Measurements from ENCODE around the gene NPFF. TPM values are rescaled to one million over a fixed set of nuclear protein-coding genes. Genes with fewer than 3 reads are reported as not detected.

NPFF gene
- total and polyA plus RNA-seq, 2 donors (not counting 3 experiments of a cell fraction or from before 2014, with no cell fraction given), result not detected

GRCh38 chr12:53502331-53502730 lies 5.0 kb downstream of the NPFF start:
- peaks cover 0 to 29% of the 10 kb centered on the region in 2 experiments for H3K36me3 ChIP-seq (ENCODE audit: control insufficient read depth in 2 of 2, extremely low read depth in 1 of 2, insufficient read depth in 2 of 2, low read length in 2 of 2)
- intact Hi-C loops (cut with micrococcal nuclease), result loop anchor here (5.0 kb wide), 1 partner anchor 280 kb away; no protein-coding TSS in a partner anchor
- H2AFZ ChIP-seq (ENCODE audit: low read depth, low read length), result no peak overlapping the region
- dilution Hi-C loops (cut with MboI; ENCODE audit: extremely low pct_ligation_motif_present, low sequenced_read_pairs), result no loop called here
- ChIA-PET CTCF (interaction anchor here (0.5 to 1.2 kb wide), 3 partner anchors 12 to 150 kb away, joined by 3 to 4 read pairs (median 3); no protein-coding TSS in a partner anchor), POLR2A (no interaction called here)
- H3K9ac ChIP-seq (replicated peaks; ENCODE audit: extremely low read depth, insufficient read depth, low read length), result peak overlapping the region; percentile 64
- DNase-seq (ENCODE audit: low read depth, low spot score), result peak; percentile 51
- H3K27me3 ChIP-seq (ENCODE audit: control insufficient read depth in 2 of 2, insufficient read depth in 2 of 2, low read length in 2 of 2), result no peaks in the 10 kb centered on the region
- no peaks in the 10 kb centered on the region for H3K9me1 ChIP-seq (replicated peaks; ENCODE audit: control insufficient read depth, extremely low read depth, insufficient read depth, low read length)
- H3K4me2 ChIP-seq (ENCODE audit: insufficient read depth, low read length), result peak overlapping the region; percentile 74
- peaks cover 15% of the 10 kb centered on the region for H3K79me2 ChIP-seq (ENCODE audit: control insufficient read depth, insufficient read depth, low read length)
- H3K4me3 ChIP-seq (replicated peaks in 1 of 3; ENCODE audit: insufficient read depth in 1 of 3, low read depth in 1 of 3, low read length in 3 of 3), result peak overlapping the region in 2 of 3 experiments; percentile 49 to 54
- H3K27ac ChIP-seq (ENCODE audit: insufficient read depth, low read depth, low read length), result peak overlapping the region; percentile 7
- H3K9me3 ChIP-seq (replicated peaks; ENCODE audit: control insufficient read depth, insufficient read depth, low read length), result no peaks in the 10 kb centered on the region
- no TSS peak for BruUV-seq (replicated peaks)
- H3K4me1 ChIP-seq (ENCODE audit: control insufficient read depth, extremely low read depth, insufficient read depth, low read length), result peaks cover 32% of the 10 kb centered on the region
- peak; percentile 55 for FAIRE-seq
- TF ChIP-seq FOS (IDR thresholded peaks at IDR 0.05; ENCODE audit: borderline replicate concordance, insufficient read depth, low read length), result no peak
- TF ChIP-seq EZH2 (IDR thresholded peaks at IDR 0.05; ENCODE audit: borderline replicate concordance, low read depth, low read length, severe bottlenecking), result no peak
- no peak for TF ChIP-seq POLR2AphosphoS5 (IDR thresholded peaks at IDR 0.05; ENCODE audit: insufficient read depth, low read depth, low read length)
- TF ChIP-seq GATA2 (IDR thresholded peaks at IDR 0.05; ENCODE audit: insufficient read depth, insufficient read length, low read depth, low read length), result no peak
- TF ChIP-seq POLR2A (IDR thresholded peaks at IDR 0.05; ENCODE audit: low read depth, low read length), result no peak
- TF ChIP-seq CTCF (IDR thresholded peaks at IDR 0.05; ENCODE audit: extremely low read depth in 1 of 2, insufficient read depth in 1 of 2, low read depth in 1 of 2, low read length in 2 of 2), result no peak
- TF ChIP-seq MYC (IDR thresholded peaks at IDR 0.05; ENCODE audit: low read depth, low read length), result no peak
- TF ChIP-seq JUN (IDR thresholded peaks at IDR 0.05; ENCODE audit: borderline replicate concordance, insufficient read depth, insufficient read length, low read depth), result no peak
- TF ChIP-seq MAX (IDR thresholded peaks at IDR 0.05; ENCODE audit: insufficient read depth, insufficient read length), result no peak
- H4K20me1 ChIP-seq (replicated peaks; ENCODE audit: control insufficient read depth, extremely low read depth, insufficient read depth, low read length), result no peaks in the 10 kb centered on the region

Data from endothelial cell of umbilical vein (primary cell).